Ovary (tissue), 9 donors: ENCODE results near the gene IL24. TPM values are rescaled to one million over a fixed set of nuclear protein-coding genes. Genes with fewer than 3 reads are reported as not detected.

ENCODE experiments used
- DNase-seq, 5 donors: peaks; one replicate each; pipeline ENCODE4 v3.0.0-alpha.2; 2019 to 2020
- H3K27ac ChIP-seq, 2 donors: fragments of 200-600 bp; one replicate each; pipeline versions ENCODE4 v1.5.1 to v1.8.0; 2019 to 2022
- H3K27me3 ChIP-seq: fragments of 200-600 bp; one replicate; pipeline ENCODE4 v1.8.0; 2022
- H3K36me3 ChIP-seq: fragments of 200-600 bp; sonication (generic); one replicate; pipeline ENCODE4 v1.5.1; 2019
- H3K4me1 ChIP-seq: one replicate; pipeline ENCODE4 v1.8.1; 2013; ENCODE audit warnings: mild to moderate bottlenecking, moderate library complexity; ENCODE audit not compliant: insufficient read depth
- H3K4me3 ChIP-seq: fragments of 200-600 bp; sonication (generic); one replicate; pipeline ENCODE4 v1.5.1; 2017
- H3K9me3 ChIP-seq, 2 donors: fragments of 200-600 bp in 1 of 2; sonication (generic) in 1 of 2; one replicate each; pipeline versions ENCODE4 v1.5.1 to v1.8.1; 2013 to 2019; ENCODE audit warnings: mild to moderate bottlenecking in 1 of 2, moderate library complexity in 1 of 2
- EP300 ChIP-seq: sonication (generic); formaldehyde crosslinking; IDR thresholded peaks from one replicate; pipeline ENCODE4 v1.6.1; 2017; ENCODE audit warnings: antibody characterized with exemption
- POLR2A ChIP-seq: fragments of 450-650 bp; IDR thresholded peaks from one replicate; pipeline ENCODE4 v1.6.1; 2017; ENCODE audit warnings: antibody characterized with exemption, mild to moderate bottlenecking, moderate library complexity
- WGBS, 3 donors: extraction: QIAGEN DNeasy Blood & Tissue Kit in 1 of 3; methylation state at CpG; one replicate each; pipeline versions ENCODE4 v1.1.5 to v1.1.7; 2013 to 2017; 5-methylcytosine and 5-hydroxymethylcytosine counted together
- intact Hi-C, 4 donors: fragments of 100-400 bp; cut with DNase I; formaldehyde crosslinking; loops; one replicate each; pipeline versions ENCODE4 v1.11.0 to v1.15.1; 2022 to 2023
- polyA plus RNA-seq, 2 donors: library from polyadenylated mRNA; stranded (reverse); fragments of 200-250 nt in 1 of 2; fragments of 350-450 nt in 1 of 2; fragmentation: Illumina TruSeq in 1 of 2; extraction: RNeasy Lipid Tissue Mini Kit (QIAGEN cat#74804) in 1 of 2; gene quantifications; one replicate each; pipeline ENCODE4 v1.2.3, GENCODE V29; 2013 to 2014
- total RNA-seq, 7 donors: library from RNA; depleted of rRNA in 2 of 7; stranded (reverse); fragments of >200 nt in 2 of 7; fragmentation: NEBNext Ultra II Directional in 3 of 7; extraction: Animal tissue kit (Norgen Biotek cat#: 25700) in 3 of 7; gene quantifications; one replicate each; pipeline versions ENCODE4 v1.1.0 to v1.2.4, GENCODE V29; 2016 to 2023
- TF ChIP-seq, protein P1 (sequence below), 3 donors: fragments of 450-650 bp in 2 of 3; fragments of 200-600 bp in 1 of 3; IDR thresholded peaks; one replicate each; pipeline versions ENCODE4 v1.5.1 to v1.8.0; 2016 to 2022; ENCODE audit warnings: antibody characterized with exemption in 3 of 3, mild to moderate bottlenecking in 1 of 3
- donor health status: DM: no; HTN: no; CAD: no; lungs with moderate emphysema.
- donor health status: DM: no; HTN: no; CAD: no.
- donor health status: Bipolar disorder and iron deficiency.
- donor health status: DM: yes; HTN: yes; CAD: no.
- donor health status: DM: no; HTN: no; CAD: no.
- donor health status: DM: yes; HTN: yes; CAD: no.

The IL24 gene
- total and polyA plus RNA-seq, 9 donors, result 0.10 to 1.8 (median 0.72) TPM; not detected in 6

GRCh38 chr1:206898089-206898914 lies 1.1 kb downstream of the IL24 start:
- peaks cover 8% of the 10 kb centered on the region for H3K4me1 ChIP-seq
- no peaks in the 10 kb centered on the region for H3K27me3 ChIP-seq
- no peaks in the 10 kb centered on the region for H3K36me3 ChIP-seq
- intact Hi-C loops, result no loop called here
- no peak overlapping the region for H3K27ac ChIP-seq
- no peak for TF ChIP-seq EP300
- DNase-seq, result no peak
- 75 to 81% (median 80%) methylated on average over 11 of the region's 11 CpGs for WGBS, 3 donors
- H3K4me3 ChIP-seq, result no peak overlapping the region
- H3K9me3 ChIP-seq, result no peaks in the 10 kb centered on the region

GRCh38 chr1:206898915-206899431 lies 1.7 kb downstream of the IL24 start:
- Histone ChIP-seq H3K36me3 (no peaks in the 10 kb centered on the region), H3K4me1 (peaks cover 8% of the 10 kb centered on the region), H3K4me3 (no peak overlapping the region), H3K27me3 (no peaks in the 10 kb centered on the region), H3K27ac (no peak overlapping the region), H3K9me3 (no peaks in the 10 kb centered on the region)
- intact Hi-C loops, result no loop called here
- DNase-seq, result no peak
- 86 to 91% (median 88%) methylated on average over 13 of the region's 13 CpGs for WGBS, 3 donors
- TF ChIP-seq, protein P1, sequence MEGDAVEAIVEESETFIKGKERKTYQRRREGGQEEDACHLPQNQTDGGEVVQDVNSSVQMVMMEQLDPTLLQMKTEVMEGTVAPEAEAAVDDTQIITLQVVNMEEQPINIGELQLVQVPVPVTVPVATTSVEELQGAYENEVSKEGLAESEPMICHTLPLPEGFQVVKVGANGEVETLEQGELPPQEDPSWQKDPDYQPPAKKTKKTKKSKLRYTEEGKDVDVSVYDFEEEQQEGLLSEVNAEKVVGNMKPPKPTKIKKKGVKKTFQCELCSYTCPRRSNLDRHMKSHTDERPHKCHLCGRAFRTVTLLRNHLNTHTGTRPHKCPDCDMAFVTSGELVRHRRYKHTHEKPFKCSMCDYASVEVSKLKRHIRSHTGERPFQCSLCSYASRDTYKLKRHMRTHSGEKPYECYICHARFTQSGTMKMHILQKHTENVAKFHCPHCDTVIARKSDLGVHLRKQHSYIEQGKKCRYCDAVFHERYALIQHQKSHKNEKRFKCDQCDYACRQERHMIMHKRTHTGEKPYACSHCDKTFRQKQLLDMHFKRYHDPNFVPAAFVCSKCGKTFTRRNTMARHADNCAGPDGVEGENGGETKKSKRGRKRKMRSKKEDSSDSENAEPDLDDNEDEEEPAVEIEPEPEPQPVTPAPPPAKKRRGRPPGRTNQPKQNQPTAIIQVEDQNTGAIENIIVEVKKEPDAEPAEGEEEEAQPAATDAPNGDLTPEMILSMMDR (IDR thresholded peaks at IDR 0.05), result no peak
- no peak for TF ChIP-seq POLR2A
- no peak for TF ChIP-seq EP300

- Histone ChIP-seq H3K4me3 (no peak overlapping the region), H3K4me1 (peaks cover 8% of the 10 kb centered on the region), H3K36me3 (no peaks in the 10 kb centered on the region), H3K27ac (no peak overlapping the region), H3K27me3 (no peaks in the 10 kb centered on the region), H3K9me3 (no peaks in the 10 kb centered on the region)
- TF ChIP-seq POLR2A (no peak), EP300 (no peak)
- TF ChIP-seq, protein P1 (IDR thresholded peaks at IDR 0.05), result no peak
- DNase-seq, result no peak
- intact Hi-C loops, result no loop called here
- WGBS, 3 donors, result 60 to 82% (median 75%) methylated on average over 5 of the region's 5 CpGs
These were observed 2.5 kb downstream of the IL24 start for GRCh38 chr1:206899717-206900116.

GRCh38 chr1:206900149-206900548 lies 2.9 kb downstream of the IL24 start:
- Histone ChIP-seq H3K9me3 (no peaks in the 10 kb centered on the region), H3K4me3 (no peak overlapping the region), H3K36me3 (no peaks in the 10 kb centered on the region), H3K27me3 (no peaks in the 10 kb centered on the region), H3K4me1 (peaks cover 8% of the 10 kb centered on the region), H3K27ac (no peak overlapping the region)
- WGBS, 3 donors, result 89 to 91% (median 90%) methylated on average over 7 of the region's 7 CpGs
- intact Hi-C loops, result no loop called here
- TF ChIP-seq POLR2A (no peak), EP300 (no peak)
- TF ChIP-seq, protein P1 (IDR thresholded peaks at IDR 0.05), result no peak
- no peak for DNase-seq

GRCh38 chr1:206901944-206902343 lies 4.7 kb downstream of the IL24 start:
- H3K4me3 ChIP-seq, result no peak overlapping the region
- no peaks in the 10 kb centered on the region for H3K4me1 ChIP-seq
- DNase-seq, result no peak
- intact Hi-C loops, result no loop called here
- TF ChIP-seq EP300 (no peak), POLR2A (no peak)
- TF ChIP-seq, protein P1 (IDR thresholded peaks at IDR 0.05), result no peak
- no peak overlapping the region for H3K27ac ChIP-seq
- no peaks in the 10 kb centered on the region for H3K36me3 ChIP-seq
- no peaks in the 10 kb centered on the region for H3K9me3 ChIP-seq
- 86 to 90% (median 89%) methylated on average over 6 of the region's 6 CpGs for WGBS, 3 donors
- H3K27me3 ChIP-seq, result no peaks in the 10 kb centered on the region
